Natural killer cell (primary cell): ENCODE data around the gene PUSL1. TPM values are rescaled to one million over a fixed set of nuclear protein-coding genes. Genes with fewer than 3 reads are reported as not detected.

Source experiments
- ATAC-seq, 3 donors: fragments of 150-1000 bp in 2 of 3; fragments of 200-7000 bp in 1 of 3; cut with Tn5 transposase; 1 replicate in 1 of 3; 2 replicates in 2 of 3; pipeline ENCODE4 v1.10.0; 2021; ENCODE audit warnings: mild to moderate bottlenecking in 2 of 3, moderate library complexity in 2 of 3
- DNase-seq, 2 donors: peaks; one replicate each; pipeline versions ENCODE4 v3.0.0 to v3.0.0-alpha.2; 2013 to 2021; ENCODE audit warnings: mixed read lengths in 1 of 2
- H3K27ac ChIP-seq: one replicate; pipeline ENCODE4 v1.5.1; 2013; ENCODE audit warnings: mild to moderate bottlenecking, low read length
- H3K27me3 ChIP-seq: one replicate; pipeline ENCODE4 v1.6.1; 2013; ENCODE audit warnings: low read length; ENCODE audit not compliant: control insufficient read depth, insufficient read depth
- H3K36me3 ChIP-seq: one replicate; pipeline ENCODE4 v1.6.1; 2013; ENCODE audit warnings: low read length; ENCODE audit not compliant: control insufficient read depth, insufficient read depth
- H3K4me1 ChIP-seq: one replicate; pipeline ENCODE4 v1.6.1; 2013; ENCODE audit warnings: low read length; ENCODE audit not compliant: control insufficient read depth, insufficient read depth
- H3K4me3 ChIP-seq: one replicate; pipeline ENCODE4 v1.5.1; 2013; ENCODE audit warnings: low read length
- H3K9me3 ChIP-seq: one replicate; pipeline ENCODE4 v1.6.1; 2013; ENCODE audit warnings: low read length; ENCODE audit not compliant: control insufficient read depth, insufficient read depth
- H3K27ac Mint-ChIP-seq, 2 donors: one replicate each; pipeline ENCODE4 v1.8.0; 2022; ENCODE audit warnings: mild to moderate bottlenecking in 2 of 2, mixed read lengths in 2 of 2, moderate library complexity in 1 of 2
- H3K27me3 Mint-ChIP-seq, 2 donors: one replicate each; pipeline ENCODE4 v1.8.0; 2022; ENCODE audit warnings: low read depth in 2 of 2, mixed read lengths in 2 of 2
- H3K36me3 Mint-ChIP-seq: one replicate; pipeline ENCODE4 v1.8.0; 2022; ENCODE audit warnings: mixed read lengths
- H3K4me1 Mint-ChIP-seq, 2 donors: one replicate each; pipeline ENCODE4 v1.8.0; 2022; ENCODE audit warnings: mixed read lengths in 2 of 2
- H3K4me3 Mint-ChIP-seq: one replicate; pipeline ENCODE4 v1.8.0; 2022; ENCODE audit warnings: mild to moderate bottlenecking, moderate library complexity, mixed read lengths
- H3K9me3 Mint-ChIP-seq, 2 donors: one replicate each; pipeline ENCODE4 v1.8.0; 2022; ENCODE audit warnings: mixed read lengths in 2 of 2
- CTCF ChIP-seq: fragments of 200-600 bp; IDR thresholded peaks from one replicate; pipeline ENCODE4 v1.8.0; 2022; ENCODE audit warnings: antibody characterized with exemption
- WGBS: methylation state at CpG from one replicate; pipeline ENCODE4 v1.1.7; 2013; ENCODE audit warnings: missing lambda C conversion rate; ENCODE audit not compliant: insufficient coverage; 5-methylcytosine and 5-hydroxymethylcytosine counted together
- intact Hi-C: fragments of 100-400 bp; cut with micrococcal nuclease; formaldehyde crosslinking; loops from one replicate; pipeline ENCODE4 v1.14.2; 2022
- total RNA-seq, 4 donors: library from RNA; stranded (reverse); fragments of 120-200 nt in 1 of 4; gene quantifications; one replicate each; pipeline versions ENCODE4 v1.2.3 to v1.2.4, GENCODE V29; 2013 to 2022

PUSL1 gene
- total RNA-seq, 3 donors from 2014 or later (not counting 1 experiment from before 2014, with no cell fraction given) = 11.1 to 13.0 (median 12.9) TPM

- intact Hi-C loops = no loop called here
- Mint-ChIP-seq H3K27ac (peak overlapping the region in 1 of 2 donors; percentile 33), H3K4me3 (no peak overlapping the region), H3K36me3 (no peaks in the 10 kb centered on the region), H3K4me1 (no peaks in the 10 kb centered on the region), H3K27me3 (no peaks in the 10 kb centered on the region), H3K9me3 (no peaks in the 10 kb centered on the region)
- TF ChIP-seq CTCF = no peak
- 94% methylated on average over 36 of the region's 36 CpGs for WGBS
- Histone ChIP-seq H3K4me1 (no peaks in the 10 kb centered on the region), H3K36me3 (no peaks in the 10 kb centered on the region), H3K9me3 (no peaks in the 10 kb centered on the region), H3K27ac (no peak overlapping the region), H3K27me3 (no peaks in the 10 kb centered on the region), H3K4me3 (no peak overlapping the region)
- no peak for DNase-seq
- no peak for ATAC-seq
Measured at GRCh38 chr1:1333551-1334241, 25.3 kb downstream of the PUSL1 start.

GRCh38 chr1:1334835-1335234, 26.4 kb downstream of the PUSL1 start:
- Histone ChIP-seq H3K27ac (no peak overlapping the region), H3K9me3 (no peaks in the 10 kb centered on the region), H3K4me3 (no peak overlapping the region), H3K4me1 (no peaks in the 10 kb centered on the region), H3K36me3 (no peaks in the 10 kb centered on the region), H3K27me3 (no peaks in the 10 kb centered on the region)
- no peak overlapping the region for H3K27ac Mint-ChIP-seq
- TF ChIP-seq CTCF = no peak
- no peak for ATAC-seq
- no peaks in the 10 kb centered on the region for H3K36me3 Mint-ChIP-seq
- no peak overlapping the region for H3K4me3 Mint-ChIP-seq
- 87% methylated on average over 11 of the region's 11 CpGs for WGBS
- H3K4me1 Mint-ChIP-seq = no peaks in the 10 kb centered on the region
- H3K9me3 Mint-ChIP-seq = no peaks in the 10 kb centered on the region
- no peaks in the 10 kb centered on the region for H3K27me3 Mint-ChIP-seq
- no peak for DNase-seq
- intact Hi-C loops = no loop called here

GRCh38 chr1:1335283-1335682, 26.9 kb downstream of the PUSL1 start:
- Histone ChIP-seq H3K27ac (no peak overlapping the region), H3K4me3 (no peak overlapping the region), H3K9me3 (no peaks in the 10 kb centered on the region), H3K4me1 (no peaks in the 10 kb centered on the region), H3K27me3 (no peaks in the 10 kb centered on the region), H3K36me3 (peaks cover 2% of the 10 kb centered on the region)
- Mint-ChIP-seq H3K4me3 (no peak overlapping the region), H3K27ac (no peak overlapping the region), H3K27me3 (no peaks in the 10 kb centered on the region), H3K4me1 (no peaks in the 10 kb centered on the region), H3K36me3 (no peaks in the 10 kb centered on the region), H3K9me3 (no peaks in the 10 kb centered on the region)
- no peak for TF ChIP-seq CTCF
- DNase-seq = no peak
- no peak for ATAC-seq
- 92% methylated on average over 15 of the region's 16 CpGs for WGBS
- intact Hi-C loops = no loop called here

GRCh38 chr1:1335792-1336248, 27.4 kb downstream of the PUSL1 start:
- WGBS = 93% methylated on average over 21 of the region's 21 CpGs
- H3K9me3 Mint-ChIP-seq = no peaks in the 10 kb centered on the region
- no peak overlapping the region for H3K27ac Mint-ChIP-seq

More at GRCh38 chr1:1335792-1336248, 27.4 kb downstream of the PUSL1 start:
- Mint-ChIP-seq H3K36me3 (no peaks in the 10 kb centered on the region), H3K4me3 (no peak overlapping the region), H3K4me1 (no peaks in the 10 kb centered on the region), H3K27me3 (no peaks in the 10 kb centered on the region)
- Histone ChIP-seq H3K27ac (no peak overlapping the region), H3K36me3 (peaks cover 2% of the 10 kb centered on the region), H3K4me1 (no peaks in the 10 kb centered on the region), H3K4me3 (no peak overlapping the region), H3K27me3 (no peaks in the 10 kb centered on the region), H3K9me3 (no peaks in the 10 kb centered on the region)
- no peak for TF ChIP-seq CTCF
- intact Hi-C loops = no loop called here
- DNase-seq (no peak), ATAC-seq (no peak)
